GM11168 (cell line): ENCODE data around the gene TULP1.

ENCODE experiments used
- in situ Hi-C: fragments of 300-500 bp; cut with MboI; formaldehyde crosslinking; loops from one replicate; pipeline ENCODE4 v1.12.0; 2022; ENCODE audit warnings: low sequenced_read_pairs; ENCODE audit not compliant: unreplicated experiment

Gene TULP1

GRCh38 chr6:35486005-35486925 lies 26.4 kb downstream of the TULP1 start:
- in situ Hi-C loops, result no loop called here

GRCh38 chr6:35485402-35485877 lies 27.3 kb downstream of the TULP1 start:
- in situ Hi-C loops, result no loop called here

GRCh38 chr6:35484921-35485392 lies 27.7 kb downstream of the TULP1 start:
- in situ Hi-C loops, result no loop called here

DNA sequence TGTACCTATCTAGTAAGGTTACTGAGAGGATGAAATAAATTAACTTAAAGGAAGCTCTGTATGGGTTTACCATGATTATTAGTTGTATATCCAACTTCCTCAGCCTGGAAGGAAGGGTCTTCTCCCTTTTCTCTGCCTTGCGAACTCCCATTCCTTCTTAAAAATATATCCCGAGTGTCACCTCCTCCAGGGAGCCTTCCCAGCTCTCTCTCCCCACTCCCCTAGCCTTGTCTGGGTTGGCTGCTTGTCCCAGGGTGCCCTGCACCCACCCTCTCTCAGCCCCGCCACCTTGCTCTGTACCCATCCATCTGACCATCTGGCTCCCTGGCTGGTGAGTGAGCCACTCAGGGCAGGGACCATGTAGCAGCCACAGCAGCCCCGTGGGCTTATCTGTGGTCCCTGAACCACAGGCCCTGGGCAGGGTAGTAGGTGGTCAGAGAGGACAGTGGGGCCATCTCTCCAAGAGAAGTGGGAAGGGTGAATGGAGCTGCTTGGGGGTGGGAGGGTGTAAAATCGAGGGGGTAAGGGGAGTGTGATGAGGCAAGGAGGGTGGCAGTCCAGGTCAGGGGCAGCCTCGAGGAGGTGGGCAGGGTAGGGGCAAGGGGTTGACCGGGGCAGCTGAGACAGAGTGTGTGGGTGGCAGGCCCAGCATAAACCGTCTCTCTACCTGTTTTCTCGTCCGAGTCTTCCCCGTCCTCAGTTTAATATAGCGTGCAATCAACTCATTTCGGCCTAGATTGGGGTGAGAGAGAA lies 28.6 kb downstream of the TULP1 start:
- in situ Hi-C loops, result no loop called here

GRCh38 chr6:35483490-35483889 lies 29.2 kb downstream of the TULP1 start:
- in situ Hi-C loops, result no loop called here

DNA sequence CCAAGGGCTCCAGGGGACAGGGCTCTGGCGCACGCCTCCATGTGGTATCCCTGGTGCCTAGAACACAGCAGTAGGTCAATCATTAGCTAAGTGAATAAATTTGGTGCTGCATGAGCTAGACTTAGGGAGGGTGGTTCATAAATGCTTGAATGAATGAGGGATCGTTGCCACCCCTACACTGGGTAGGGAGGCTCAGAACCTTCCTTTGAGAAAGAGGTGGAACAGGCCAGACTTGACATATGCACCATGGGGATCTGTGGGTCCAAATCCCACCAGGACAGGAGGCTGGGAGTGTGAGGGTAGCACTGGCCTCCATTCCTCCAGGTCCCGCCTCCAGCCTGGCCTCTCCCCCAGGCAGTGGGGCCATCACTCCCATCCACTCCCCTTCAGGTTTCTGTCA lies 29.6 kb downstream of the TULP1 start:
- in situ Hi-C loops, result no loop called here

DNA sequence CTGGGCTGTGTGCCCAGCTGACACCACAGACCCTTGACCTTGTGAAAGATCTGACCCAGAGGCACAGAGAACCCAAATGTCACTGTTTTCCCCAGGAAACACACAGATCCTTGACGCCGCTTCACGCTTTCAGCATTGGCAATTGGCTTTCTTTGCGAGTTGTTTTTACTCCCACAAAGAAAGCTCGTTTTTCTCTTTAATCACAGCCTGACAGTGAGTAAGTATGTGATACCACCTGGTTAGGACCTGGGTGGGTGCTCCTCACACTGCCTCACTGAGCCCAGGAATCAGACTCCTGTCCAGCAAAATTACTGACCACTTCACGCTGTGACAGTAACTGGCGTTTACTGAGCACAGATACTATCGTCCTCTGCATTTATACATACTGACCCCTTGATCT lies 31.5 kb downstream of the TULP1 start:
- in situ Hi-C loops, result no loop called here

GRCh38 chr6:35480176-35480575 lies 32.5 kb downstream of the TULP1 start:
- in situ Hi-C loops, result no loop called here

- in situ Hi-C loops, result no loop called here
These were observed 34.4 kb downstream of the TULP1 start for GRCh38 chr6:35478259-35478658.

DNA sequence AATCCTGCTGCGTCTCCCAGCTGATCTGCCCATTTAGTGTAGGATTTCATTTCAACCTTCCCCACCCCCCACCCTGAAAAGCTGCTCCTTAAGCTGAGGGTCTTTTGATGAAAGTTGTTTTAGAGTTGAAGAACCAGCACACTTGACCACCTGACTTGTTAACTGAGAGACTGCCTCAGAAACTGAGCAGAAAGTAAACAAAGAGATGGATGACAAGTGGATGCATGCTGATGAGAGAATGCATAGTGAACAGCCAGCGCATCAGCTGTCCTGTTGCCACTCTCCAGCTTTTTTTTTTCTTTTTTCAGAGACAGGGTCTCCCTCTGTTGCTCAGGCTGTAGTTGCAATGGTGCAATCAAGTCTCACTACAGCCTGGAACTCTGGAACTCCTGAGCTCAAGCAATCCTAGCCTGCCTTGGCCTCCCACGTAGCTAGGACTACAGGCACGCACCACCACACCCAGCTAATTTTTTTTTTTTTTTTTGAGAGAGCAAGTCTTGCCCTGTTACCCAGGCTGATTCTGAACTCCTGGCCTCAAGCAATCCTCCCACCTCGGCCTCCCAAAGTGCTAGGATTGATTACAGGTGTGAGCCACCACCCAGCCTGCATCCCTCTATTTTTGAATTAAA lies 35.0 kb downstream of the TULP1 start:
- in situ Hi-C loops, result no loop called here

- in situ Hi-C loops, result no loop called here
These were observed 35.7 kb downstream of the TULP1 start for GRCh38 chr6:35477028-35477427.

DNA sequence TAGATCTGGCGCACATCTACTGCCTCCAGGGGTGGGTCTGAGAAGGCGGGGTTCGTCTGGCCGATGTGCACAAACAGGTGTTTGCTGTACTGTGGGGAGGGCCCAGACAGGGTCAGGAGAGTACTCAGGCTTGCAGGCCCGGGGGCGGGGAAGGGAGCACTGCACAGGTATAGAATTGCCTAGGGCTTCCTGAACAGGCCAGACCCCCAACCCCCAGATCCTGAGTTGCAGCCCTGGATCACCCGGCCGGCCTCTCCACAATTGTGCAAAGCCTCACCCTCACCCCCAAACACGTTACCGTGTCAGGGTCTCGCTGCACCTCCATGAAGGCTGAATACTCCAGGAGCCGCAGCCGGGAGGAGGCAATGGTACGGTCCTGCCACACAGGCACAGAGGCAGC lies 36.7 kb downstream of the TULP1 start:
- in situ Hi-C loops, result no loop called here

- in situ Hi-C loops, result no loop called here
These were observed 37.1 kb downstream of the TULP1 start for GRCh38 chr6:35475573-35475972.

GRCh38 chr6:35474942-35475570 lies 37.6 kb downstream of the TULP1 start:
- in situ Hi-C loops, result no loop called here

DNA sequence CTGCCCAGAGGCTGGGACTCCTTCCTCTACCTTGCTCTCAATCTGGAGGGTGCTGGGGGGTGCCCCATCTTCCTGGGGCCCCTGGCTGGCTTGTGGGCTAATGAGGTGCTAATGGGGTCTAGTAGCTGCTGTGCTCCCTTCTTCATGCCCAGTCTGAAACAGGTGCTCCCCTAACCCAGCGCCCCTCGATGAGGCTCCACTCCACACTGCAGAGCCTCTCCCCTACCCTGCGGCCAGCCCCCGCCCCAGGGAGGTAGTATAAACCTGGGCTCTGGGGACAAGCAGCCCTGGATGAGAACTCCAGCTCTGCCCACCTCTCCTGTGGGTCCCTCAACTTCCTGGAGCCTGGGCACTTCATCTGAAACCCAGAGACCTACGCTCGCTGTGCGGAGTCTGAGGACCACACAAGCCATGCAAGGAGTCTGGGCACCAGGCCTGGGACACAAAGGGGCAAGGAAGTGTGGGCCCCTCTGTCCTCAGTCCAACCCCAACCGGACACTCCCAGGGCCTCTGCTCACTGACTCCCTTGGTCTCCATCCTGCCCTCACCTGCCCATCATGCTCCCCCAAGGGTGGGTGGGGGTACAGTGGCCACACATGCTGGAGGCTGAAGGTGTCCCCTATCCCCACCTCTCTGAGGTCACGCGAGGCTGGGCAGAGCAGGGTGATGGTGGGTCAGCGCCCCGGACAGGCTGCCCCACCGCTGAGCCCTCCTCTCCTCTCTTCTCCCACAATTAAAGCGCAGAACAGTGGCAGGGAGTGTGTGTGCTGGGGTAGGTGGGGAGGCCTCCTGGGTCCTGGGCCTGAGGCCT lies 38.4 kb downstream of the TULP1 start:
- in situ Hi-C loops, result no loop called here

GRCh38 chr6:35473850-35474130 lies 38.9 kb downstream of the TULP1 start:
- in situ Hi-C loops, result no loop called here

DNA sequence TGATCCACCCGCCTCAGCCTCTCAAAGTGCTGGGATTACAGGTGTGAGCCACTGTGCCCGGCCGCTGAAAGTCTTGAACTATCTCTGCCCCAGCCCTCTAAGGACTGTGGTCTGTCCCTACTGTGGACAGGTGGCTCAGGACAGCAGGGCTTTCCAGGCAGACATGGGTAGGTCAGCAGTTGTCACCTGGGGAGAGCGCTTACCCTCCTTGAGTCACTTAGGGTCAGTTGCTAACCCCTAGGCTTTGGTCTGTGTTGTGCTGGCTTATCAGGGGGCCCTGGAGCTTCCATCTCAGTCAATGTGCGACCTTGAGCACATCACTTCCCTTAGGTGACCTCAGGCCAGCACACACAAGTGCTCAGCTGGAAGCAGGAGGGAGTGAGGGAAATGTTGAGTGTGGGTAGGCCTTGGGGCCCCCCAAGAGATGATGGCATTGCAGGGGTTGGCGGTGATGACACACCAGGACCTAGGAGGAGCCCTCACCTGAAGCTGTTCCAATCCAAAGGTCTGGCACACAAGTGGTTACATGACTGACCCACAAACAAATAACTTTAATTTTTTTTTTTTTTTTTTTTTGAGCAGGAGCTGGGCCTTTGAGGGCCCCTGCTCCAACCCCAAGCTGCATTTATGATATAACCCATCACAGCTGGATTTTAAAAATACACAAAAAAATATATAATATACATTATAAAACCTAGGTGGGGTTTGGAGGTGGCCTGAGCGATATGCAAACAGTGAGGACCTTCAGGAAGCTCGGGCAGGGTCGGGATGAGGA lies 39.4 kb downstream of the TULP1 start:
- in situ Hi-C loops, result no loop called here

DNA sequence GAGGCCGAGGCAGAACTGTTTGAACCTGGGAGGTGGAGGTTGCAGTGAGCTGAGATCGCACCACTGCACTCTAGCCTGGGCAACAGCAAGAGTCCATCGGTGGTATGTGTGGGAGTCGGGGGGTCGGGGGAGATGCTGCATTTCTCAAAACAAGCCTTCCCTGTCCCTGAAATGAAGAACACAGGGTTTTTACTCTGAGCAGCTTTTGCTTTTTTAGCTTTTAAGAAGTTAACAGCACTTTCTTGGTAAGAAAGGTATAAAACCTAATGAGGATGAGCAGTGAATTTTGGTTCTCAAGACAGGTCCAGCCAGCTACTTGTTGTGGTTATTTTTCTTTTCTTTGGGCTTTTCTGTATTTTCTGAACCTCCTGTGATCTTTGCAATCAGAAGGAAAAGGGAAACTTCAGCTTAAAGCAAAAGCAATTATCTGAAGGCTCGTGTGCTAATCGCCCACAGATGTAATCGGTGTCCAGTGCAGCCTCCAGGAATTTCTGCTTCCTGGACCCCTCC lies 40.8 kb downstream of the TULP1 start:
- in situ Hi-C loops, result no loop called here

DNA sequence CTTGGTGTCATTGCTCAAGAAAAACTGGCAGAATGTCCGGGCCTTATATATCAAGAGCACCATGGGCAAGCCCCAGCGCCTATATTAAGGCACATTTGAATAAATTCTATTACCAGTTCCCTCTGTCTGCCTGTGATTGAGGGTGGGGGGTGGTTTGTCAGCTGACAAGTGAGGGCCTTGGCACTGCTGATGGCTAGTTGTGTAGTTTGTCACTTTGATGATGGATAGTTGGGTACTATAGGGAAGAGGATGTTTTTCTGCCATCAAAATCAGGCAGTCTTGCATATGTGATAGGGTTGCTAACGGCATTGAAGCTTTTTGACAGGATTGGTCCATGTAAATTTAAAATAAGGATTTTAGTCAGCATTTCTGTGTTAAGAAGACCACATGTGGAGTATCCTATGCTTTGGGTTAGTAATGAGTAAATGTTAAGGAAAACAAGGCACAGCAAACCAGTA lies 42.0 kb downstream of the TULP1 start:
- in situ Hi-C loops, result no loop called here
